Renal cortical epithelial cell (primary cell): ENCODE results near the gene LRRC27. TPM values are rescaled to one million over a fixed set of nuclear protein-coding genes. Genes with fewer than 3 reads are reported as not detected.
A peak's percentile ranks its signal among the peaks of the same experiment; 100 is the strongest.
"Not testable (repeated sequence)": the region's sequence is repeated elsewhere in the genome, so short reads cannot be mapped to it uniquely, and the experiment has no call there.

Experiments used
- DNase-seq: peaks from one replicate; pipeline ENCODE4 v3.0.0-alpha.2; 2011; ENCODE audit warnings: low read depth
- total RNA-seq: library from RNA; depleted of rRNA; stranded (reverse); fragments of >200 nt; gene quantifications from 2 replicates; pipeline ENCODE4 v1.2.3, GENCODE V29; 2014

LRRC27 gene
- total RNA-seq, 1 donor from 2014 or later = 16.4 TPM

DNA sequence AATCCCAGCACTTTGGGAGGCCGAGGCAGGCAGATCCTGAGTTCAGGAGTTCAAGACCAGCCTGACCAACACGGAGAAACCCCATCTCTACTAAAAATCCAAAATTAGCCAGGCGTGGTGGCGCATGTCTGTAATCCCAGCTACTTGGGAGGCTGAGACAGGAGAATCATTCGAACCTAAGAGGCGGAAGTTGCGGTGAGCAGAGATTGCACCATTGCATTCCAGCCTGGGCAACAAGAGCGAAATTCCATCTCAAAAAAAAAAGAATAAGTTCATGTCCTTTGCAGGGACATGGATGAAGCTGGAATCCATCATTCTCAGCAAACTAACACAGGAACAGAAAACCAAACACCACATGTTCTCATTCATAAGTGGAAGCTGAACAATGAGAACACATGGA lies 17.1 kb upstream of the LRRC27 start:
- DNase-seq = not testable (repeated sequence)

GRCh38 chr10:132316133-132316532 lies 15.9 kb upstream of the LRRC27 start:
- no peak for DNase-seq

DNA sequence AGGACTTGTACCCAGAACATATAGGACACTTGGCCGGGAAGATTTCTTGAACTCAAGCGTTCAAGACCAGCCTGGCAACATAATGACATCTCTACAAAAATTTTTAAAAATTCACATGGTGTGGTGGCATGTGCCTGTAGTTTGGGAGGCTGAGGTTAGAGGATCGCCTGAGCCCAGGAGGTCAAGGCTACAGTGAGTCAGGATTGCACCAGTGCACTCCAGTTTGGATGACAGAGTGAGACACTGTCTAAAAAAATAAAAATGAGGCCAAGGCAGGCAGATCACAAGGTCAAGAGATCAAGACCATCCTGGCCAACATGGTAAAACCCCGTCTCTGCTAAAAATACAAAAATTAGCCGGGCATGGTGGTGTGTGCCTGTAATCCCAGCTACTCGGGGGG lies 14.5 kb upstream of the LRRC27 start:
- not testable (repeated sequence) for DNase-seq

GRCh38 chr10:132319853-132320653 lies 11.9 kb upstream of the LRRC27 start:
- peak; percentile 93 for DNase-seq

DNA sequence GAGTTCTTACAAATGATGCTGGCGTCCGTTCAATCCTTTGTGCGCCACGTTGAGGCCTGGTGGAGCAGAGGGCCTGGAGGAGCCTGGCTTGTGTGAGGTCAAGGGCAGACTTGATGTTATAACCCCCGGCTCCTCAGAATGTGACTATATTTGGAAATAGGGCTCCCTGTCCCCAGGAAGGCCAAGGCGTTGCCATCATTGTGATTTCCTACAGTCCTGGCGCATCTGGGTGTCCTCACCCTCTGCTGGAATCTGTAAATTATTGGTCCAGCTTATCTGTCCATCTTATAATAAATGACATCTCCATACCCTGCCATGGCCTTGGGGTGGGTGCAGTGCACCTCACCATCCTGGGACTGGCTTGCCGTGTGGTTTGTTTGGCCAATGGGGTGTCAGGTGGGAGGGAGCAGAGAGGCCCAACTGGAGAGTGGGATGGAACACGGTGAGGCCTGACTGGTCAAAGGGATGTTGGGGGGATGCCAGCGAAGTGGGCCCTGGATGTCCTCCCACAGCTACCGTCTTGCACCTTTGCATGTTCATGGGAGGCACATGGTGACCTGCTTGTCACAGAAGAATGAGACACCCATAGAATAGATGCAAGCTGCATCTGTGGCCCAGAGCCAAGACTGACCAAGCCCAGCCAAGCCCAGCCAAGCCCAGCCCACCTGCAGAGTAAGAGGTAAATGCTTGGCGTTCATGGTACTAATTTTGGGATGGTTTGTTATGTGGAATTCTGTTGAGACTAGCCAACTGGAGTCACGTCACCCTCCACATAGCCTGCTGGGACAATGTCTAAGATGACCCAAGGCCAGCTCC lies 11.1 kb upstream of the LRRC27 start:
- DNase-seq = no peak

DNA sequence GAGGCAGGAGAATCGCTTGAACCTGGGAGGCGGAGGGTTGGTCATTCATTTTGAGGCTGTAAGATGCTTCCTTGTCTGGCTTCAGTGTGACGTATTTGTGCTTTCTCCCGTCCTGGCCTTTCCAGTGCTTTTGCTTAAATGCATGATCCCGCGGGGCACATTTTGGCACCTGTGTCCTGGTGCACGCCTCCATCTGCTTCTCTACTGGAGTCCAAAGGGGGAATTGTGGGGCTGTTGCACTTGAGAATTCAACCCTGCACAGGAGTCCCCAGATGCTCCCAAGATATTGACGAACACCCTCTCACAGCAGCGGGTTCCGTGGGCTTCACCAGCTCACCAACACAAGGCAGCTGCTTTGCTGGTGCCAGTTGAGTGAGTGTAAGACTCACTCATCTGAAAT lies 10.3 kb upstream of the LRRC27 start:
- no peak for DNase-seq

GRCh38 chr10:132322586-132323048 lies 9.4 kb upstream of the LRRC27 start:
- DNase-seq = peak; percentile 51

DNA sequence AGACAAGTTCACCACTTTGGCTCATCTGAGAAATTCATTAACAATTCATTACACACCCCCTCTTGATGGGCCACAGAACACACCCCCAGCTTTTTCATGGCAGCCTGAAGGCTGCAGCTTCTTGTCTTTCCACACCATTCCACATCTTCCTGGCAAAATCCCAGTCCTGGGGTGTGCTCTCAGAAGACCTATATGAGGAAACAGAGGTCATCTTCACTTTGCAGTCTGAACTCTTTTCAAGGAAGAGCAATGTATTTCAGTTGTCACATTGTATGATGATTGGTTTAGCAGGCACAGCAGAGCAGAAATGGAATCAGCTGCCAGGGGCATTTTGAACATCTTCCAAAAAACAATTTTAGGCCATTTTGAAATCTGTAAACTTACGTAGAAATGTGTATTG lies 7.8 kb upstream of the LRRC27 start:
- no peak for DNase-seq

GRCh38 chr10:132326344-132326889 lies 5.6 kb upstream of the LRRC27 start:
- no peak for DNase-seq

- DNase-seq = no peak
These were observed 5.1 kb upstream of the LRRC27 start for GRCh38 chr10:132326925-132327324.

- no peak for DNase-seq
These were observed 3.9 kb upstream of the LRRC27 start for GRCh38 chr10:132328106-132328505.

GRCh38 chr10:132328738-132329137 lies 3.3 kb upstream of the LRRC27 start:
- no peak for DNase-seq

DNA sequence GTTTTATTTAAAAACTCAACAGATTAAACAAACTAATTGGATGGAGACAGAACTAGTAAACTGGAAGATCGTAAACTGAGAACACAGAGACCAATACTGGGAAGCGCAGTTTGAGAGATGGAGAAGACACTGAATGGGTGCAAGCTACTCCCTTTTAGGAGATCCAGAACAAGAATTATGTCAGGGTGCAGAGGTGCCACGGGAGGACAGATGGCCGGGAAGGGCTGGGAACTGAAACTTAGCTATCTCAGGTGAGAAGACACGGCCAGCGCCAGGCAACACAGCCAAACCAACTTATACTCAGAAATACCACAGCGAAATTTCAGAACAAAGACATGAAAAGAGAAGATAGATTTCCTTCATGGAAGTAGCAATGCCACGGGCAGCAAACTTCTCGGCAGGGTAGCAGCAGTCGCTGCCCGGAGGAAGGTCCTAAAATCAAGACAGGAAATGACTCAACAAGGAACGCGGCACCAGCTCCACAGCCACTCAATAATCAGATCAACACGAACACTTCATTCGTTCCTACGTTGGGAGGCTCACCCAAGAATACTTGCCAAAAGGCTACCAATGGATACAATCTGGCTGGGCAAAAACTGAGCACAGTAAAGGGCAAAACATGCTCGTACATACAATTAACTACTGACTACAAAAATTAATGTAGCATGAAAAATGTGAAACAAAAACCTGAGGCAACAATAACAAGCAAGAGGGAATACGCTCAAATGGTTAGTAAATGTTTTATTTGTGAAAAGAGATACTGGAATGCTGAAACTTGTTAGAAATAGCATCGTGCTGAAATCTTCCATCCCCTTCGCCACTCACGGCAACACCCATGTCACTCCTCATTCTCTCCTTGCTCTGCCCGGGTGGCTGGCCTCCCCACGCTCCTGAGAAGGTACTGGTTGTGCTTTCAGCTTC lies 2.2 kb upstream of the LRRC27 start:
- peak; percentile 94 for DNase-seq

DNA sequence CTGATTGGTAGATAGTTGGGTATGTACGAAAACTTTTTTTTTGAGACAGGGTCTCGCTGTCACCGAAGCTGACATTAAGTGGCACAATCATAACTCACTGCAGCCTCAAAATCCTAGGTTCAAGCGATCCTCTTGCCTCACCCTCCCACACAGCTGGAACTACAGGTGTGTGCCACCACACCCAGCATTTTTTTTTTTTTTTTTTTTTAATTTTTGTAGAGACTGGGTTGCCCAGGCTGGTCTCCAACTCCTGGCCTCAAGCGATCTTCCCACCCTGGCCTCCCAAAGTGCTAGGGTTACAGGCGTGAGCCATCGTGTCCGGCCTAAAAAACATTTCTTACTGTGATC lies 1.5 kb upstream of the LRRC27 start:
- no peak for DNase-seq

GRCh38 chr10:132332433-132332754 lies 401 bp downstream of the LRRC27 start:
- DNase-seq = no peak

- no peak for DNase-seq
These were observed 1.4 kb downstream of the LRRC27 start for GRCh38 chr10:132333386-132333785.

- DNase-seq = no peak
These were observed 2.7 kb downstream of the LRRC27 start for GRCh38 chr10:132334631-132335188.

- DNase-seq = no peak
These were observed 3.4 kb downstream of the LRRC27 start for GRCh38 chr10:132335189-132336063.

DNA sequence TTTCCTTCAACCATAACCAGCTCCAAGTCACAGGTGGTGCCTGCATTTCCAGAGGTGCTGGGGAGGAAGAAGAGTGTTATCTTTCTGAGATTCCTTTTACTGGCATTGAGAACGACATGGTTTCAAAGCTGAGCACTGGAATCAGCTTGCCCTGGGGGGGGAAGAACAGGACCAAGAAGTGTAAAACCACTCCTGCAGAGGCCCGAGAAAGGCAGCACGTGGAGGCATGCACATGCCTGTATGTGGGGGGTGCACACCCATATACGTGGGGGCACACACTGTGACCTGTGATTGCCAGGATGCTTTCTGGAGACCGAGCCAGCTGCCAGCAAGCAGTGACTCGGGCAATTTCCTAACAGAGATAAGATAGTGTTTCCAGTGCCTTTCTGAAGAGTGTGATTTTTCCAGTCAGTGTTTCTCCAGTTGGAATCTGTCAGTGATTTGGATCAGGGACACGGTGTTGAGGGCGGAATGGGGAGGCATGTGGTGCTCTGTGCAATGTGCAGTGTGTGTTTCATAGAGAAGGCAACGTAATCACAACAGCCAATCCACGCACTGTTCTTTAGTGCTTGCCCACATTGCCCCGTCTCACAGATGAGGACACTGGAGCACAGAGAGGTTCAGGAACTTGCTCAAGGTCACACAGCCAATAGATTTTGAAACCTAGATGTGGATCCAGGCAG lies 4.2 kb downstream of the LRRC27 start:
- DNase-seq = no peak

DNA sequence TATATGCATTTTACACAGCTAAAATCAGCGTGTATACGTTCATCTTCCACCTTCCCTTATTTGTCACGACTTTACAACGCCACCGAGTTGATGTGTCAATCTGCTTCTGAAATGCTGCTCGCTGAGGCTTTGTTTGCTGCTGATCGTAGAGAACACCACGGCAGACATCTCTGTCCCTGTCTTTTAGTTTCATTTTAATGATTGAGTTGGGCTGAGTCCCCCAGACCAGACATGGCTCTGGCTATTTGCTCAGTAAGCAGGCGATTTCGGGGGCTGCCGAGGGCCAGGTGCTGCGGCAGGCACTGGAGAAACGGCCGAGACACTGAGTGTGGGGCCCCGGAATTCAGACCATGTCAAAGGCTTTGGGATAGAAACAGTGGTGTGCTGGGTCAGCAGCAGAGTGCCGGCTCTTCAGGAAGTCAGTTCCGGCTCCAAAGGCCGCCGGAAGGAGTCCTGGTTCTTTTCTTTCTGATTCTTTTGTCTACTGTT lies 5.0 kb downstream of the LRRC27 start:
- DNase-seq = no peak
